KMS-11 (cell line): Measurements from ENCODE around the gene BSG.

Experiments
- H2AFZ ChIP-seq: fragments of 200-600 bp; sonication (generic); 2 replicates; pipeline ENCODE4 v1.6.1; 2016; ENCODE audit warnings: antibody characterized with exemption, mixed run types, low read depth
- H3K27ac ChIP-seq: fragments of 200-600 bp; sonication (generic); 2 replicates; pipeline ENCODE4 v1.6.1; 2016; ENCODE audit warnings: mild to moderate bottlenecking, mixed run types
- H3K27me3 ChIP-seq: fragments of 200-600 bp; sonication (generic); 2 replicates; pipeline ENCODE4 v1.6.1; 2017; ENCODE audit warnings: mild to moderate bottlenecking, low read depth, mixed run types, moderate library complexity; ENCODE audit not compliant: insufficient read depth
- H3K36me3 ChIP-seq: fragments of 200-600 bp; sonication (generic); 2 replicates; pipeline ENCODE4 v1.6.1; 2017; ENCODE audit warnings: mild to moderate bottlenecking, mixed run types; ENCODE audit not compliant: insufficient read depth
- H3K4me1 ChIP-seq: fragments of 200-600 bp; sonication (generic); 2 replicates; pipeline ENCODE4 v1.6.1; 2016; ENCODE audit warnings: mild to moderate bottlenecking, low read depth, mixed run types; ENCODE audit not compliant: poor library complexity, severe bottlenecking
- H3K4me2 ChIP-seq: fragments of 200-600 bp; sonication (generic); 2 replicates; pipeline ENCODE4 v1.7.0; 2016; ENCODE audit warnings: mild to moderate bottlenecking, mixed run types
- H3K4me3 ChIP-seq: fragments of 200-600 bp; sonication (generic); IDR thresholded peaks from 2 replicates; pipeline ENCODE4 v1.6.1; 2017; ENCODE audit warnings: low read depth, low read length, mixed read lengths; ENCODE audit not compliant: insufficient read depth
- H3K79me2 ChIP-seq: fragments of 200-600 bp; sonication (generic); 2 replicates; pipeline ENCODE4 v1.6.1; 2016; ENCODE audit warnings: low read depth, mixed run types; ENCODE audit not compliant: insufficient read depth
- H3K9ac ChIP-seq: fragments of 200-600 bp; sonication (generic); 2 replicates; pipeline ENCODE4 v1.6.1; 2016; ENCODE audit warnings: mild to moderate bottlenecking, mixed run types
- H4K20me1 ChIP-seq: fragments of 200-600 bp; sonication (generic); 2 replicates; pipeline ENCODE4 v1.6.1; 2016; ENCODE audit warnings: mild to moderate bottlenecking, mixed run types; ENCODE audit not compliant: insufficient read depth
- CTCF ChIP-seq: fragments of 200-600 bp; sonication (generic); conservative IDR thresholded peaks from 2 replicates; pipeline ENCODE4 v1.6.1; 2017; ENCODE audit warnings: low read depth, mild to moderate bottlenecking, antibody characterized with exemption, low read length, moderate library complexity, mixed read lengths

The BSG gene

GRCh38 chr19:531753-532560 is 40.4 kb upstream of the BSG start, which contains the start of gene CDC34:
CDC34 (plus strand) TSS chr19:531760; CDS start chr19:531932, 172 bp downstream.
- H3K4me1 ChIP-seq = peaks cover 17% of the 10 kb centered on the region
- no peak within 1 kb of the TSS for H3K4me3 ChIP-seq
- no peaks in the 10 kb centered on the region for H3K36me3 ChIP-seq
- H3K27me3 ChIP-seq = peaks cover 14% of the 10 kb centered on the region
- TF ChIP-seq CTCF = no peak
- H3K79me2 ChIP-seq = peaks cover 17% of the 10 kb centered on the region; the same call in 1 of the 2 replicates
- H3K27ac ChIP-seq = no peak within 1 kb of the TSS; the same call in 1 of the 2 replicates
- H2AFZ ChIP-seq = peak within 1 kb of the TSS; percentile 91
- peaks cover 6% of the 10 kb centered on the region; the same call in 1 of the 2 replicates for H4K20me1 ChIP-seq
- peak within 1 kb of the TSS; percentile 96 for H3K4me2 ChIP-seq
- H3K9ac ChIP-seq = peak within 1 kb of the TSS; percentile 40; the same call in 1 of the 2 replicates

- no peak overlapping the region; the same call in 1 of the 2 replicates for H2AFZ ChIP-seq
- TF ChIP-seq CTCF = peak; percentile 56
These were observed 39.6 kb upstream of the BSG start for GRCh38 chr19:532561-533363.

GRCh38 chr19:533364-534058 is 38.9 kb upstream of the BSG start:
- Histone ChIP-seq H3K27ac (no peak overlapping the region; the same call in 1 of the 2 replicates), H3K4me2 (peak overlapping the region; percentile 96), H2AFZ (no peak overlapping the region), H3K27me3 (peaks cover under 1% of the 10 kb centered on the region; the same call in 1 of the 2 replicates), H3K36me3 (no peaks in the 10 kb centered on the region), H3K9ac (no peak overlapping the region; the same call in 1 of the 2 replicates), H3K4me1 (peaks cover 15% of the 10 kb centered on the region), H4K20me1 (peaks cover 6% of the 10 kb centered on the region; the same call in 1 of the 2 replicates), H3K79me2 (peaks cover 17% of the 10 kb centered on the region; the same call in 1 of the 2 replicates), H3K4me3 (no peak overlapping the region)
- no peak for TF ChIP-seq CTCF

More at GRCh38 chr19:532561-533363, 39.6 kb upstream of the BSG start:
- Histone ChIP-seq H3K4me2 (peak overlapping the region; percentile 96), H3K27ac (no peak overlapping the region; the same call in 1 of the 2 replicates), H3K4me1 (peaks cover 15% of the 10 kb centered on the region), H3K36me3 (no peaks in the 10 kb centered on the region), H3K4me3 (no peak overlapping the region), H3K79me2 (peaks cover 17% of the 10 kb centered on the region; the same call in 1 of the 2 replicates), H3K9ac (peak overlapping the region; percentile 40; the same call in 1 of the 2 replicates), H4K20me1 (peaks cover 6% of the 10 kb centered on the region; the same call in 1 of the 2 replicates), H3K27me3 (peaks cover 7% of the 10 kb centered on the region)

- no peaks in the 10 kb centered on the region for H3K27me3 ChIP-seq
- H3K4me2 ChIP-seq = peak overlapping the region; percentile 96; the same call in 1 of the 2 replicates
- no peaks in the 10 kb centered on the region for H3K36me3 ChIP-seq
- no peak for TF ChIP-seq CTCF
- H3K27ac ChIP-seq = no peak overlapping the region
- no peak overlapping the region for H3K4me3 ChIP-seq
- no peak overlapping the region for H3K9ac ChIP-seq
- H3K79me2 ChIP-seq = peaks cover 17% of the 10 kb centered on the region; the same call in 1 of the 2 replicates
- no peak overlapping the region for H2AFZ ChIP-seq
- H3K4me1 ChIP-seq = peaks cover 15% of the 10 kb centered on the region
- peaks cover 6% of the 10 kb centered on the region; the same call in 1 of the 2 replicates for H4K20me1 ChIP-seq
These were observed 38.3 kb upstream of the BSG start for GRCh38 chr19:534088-534487.
